Endothelial cell of umbilical vein (primary cell): ENCODE data around the gene ARHGAP42. TPM values are rescaled to one million over a fixed set of nuclear protein-coding genes. Genes with fewer than 3 reads are reported as not detected.

Source experiments
- BruUV-seq: library from RNA; stranded (reverse); fragments of 400-500 nt; replicated peaks from 2 replicates; lab custom pipeline; 2021; lab: Mats Ljungman, UMichigan
- CTCF ChIA-PET: fragments of 300-600, 350-600 bp; sonication (Branson Sonifier 250); formaldehyde crosslinking; loops from one replicate; lab custom pipeline; 2021; ENCODE audit warnings: antibody characterized with exemption, inconsistent platforms; lab: Charles Lee
- POLR2A ChIA-PET: fragments of 300-600, 350-600 bp; sonication (Branson Sonifier 250); formaldehyde crosslinking; loops from one replicate; lab custom pipeline; 2021; ENCODE audit warnings: antibody characterized with exemption, inconsistent platforms; lab: Charles Lee
- DNase-seq: peaks from one replicate; pipeline ENCODE4 v3.0.0-alpha.2; 2011; ENCODE audit warnings: low read depth, low spot score
- FAIRE-seq: peaks from 2 replicates; lab custom pipeline; 2011; peaks lifted over from hg19 to GRCh38; lab: Jason Lieb, UNC
- H2AFZ ChIP-seq: 2 replicates; pipeline ENCODE4 v1.6.0; 2012; ENCODE audit warnings: low read depth, low read length, control low read depth, inconsistent platforms
- H3K27ac ChIP-seq: 2 replicates; pipeline ENCODE4 v1.5.1; 2011; ENCODE audit warnings: low read depth, mild to moderate bottlenecking, control low read depth, low read length, moderate library complexity; ENCODE audit not compliant: insufficient read depth
- H3K27me3 ChIP-seq, 2 experiments: 2 replicates each; pipeline versions ENCODE4 v1.6.0 to v1.6.1; 2011; ENCODE audit warnings: low read length in 2 of 2, mixed read lengths in 1 of 2; ENCODE audit not compliant: control insufficient read depth in 2 of 2, insufficient read depth in 2 of 2
- H3K36me3 ChIP-seq, 2 experiments: 2 replicates in 1 of 2; 3 replicates in 1 of 2; pipeline ENCODE4 v1.5.1; 2011; ENCODE audit warnings: low read length in 2 of 2, mild to moderate bottlenecking in 1 of 2, moderate library complexity in 1 of 2; ENCODE audit not compliant: control insufficient read depth in 2 of 2, insufficient read depth in 2 of 2; ENCODE audit errors: extremely low read depth in 1 of 2
- H3K4me1 ChIP-seq: 3 replicates; pipeline ENCODE4 v1.5.1; 2011; ENCODE audit warnings: mild to moderate bottlenecking, low read length; ENCODE audit not compliant: control insufficient read depth, insufficient read depth; ENCODE audit errors: extremely low read depth
- H3K4me2 ChIP-seq: 2 replicates; pipeline ENCODE4 v1.6.1; 2011; ENCODE audit warnings: low read length, control low read depth, mixed read lengths; ENCODE audit not compliant: insufficient read depth
- H3K4me3 ChIP-seq, 3 experiments: fragments of 200-600 bp in 1 of 3; sonication (generic), shearing (Covaris generic) in 1 of 3; replicated peaks in 1 of 3; 2 replicates each; pipeline ENCODE4 v1.5.1; 2011 to 2016; ENCODE audit warnings: control low read depth in 3 of 3, low read length in 3 of 3, mild to moderate bottlenecking in 2 of 3, inconsistent platforms in 1 of 3, low read depth in 1 of 3, moderate library complexity in 1 of 3; ENCODE audit not compliant: insufficient read depth in 1 of 3
- H3K79me2 ChIP-seq: 2 replicates; pipeline ENCODE4 v1.6.0; 2012; ENCODE audit warnings: low read length, inconsistent platforms; ENCODE audit not compliant: control insufficient read depth, insufficient read depth
- H3K9ac ChIP-seq: replicated peaks from 2 replicates; pipeline ENCODE3; 2011; ENCODE audit warnings: low read length, control low read depth; ENCODE audit not compliant: insufficient read depth; ENCODE audit errors: extremely low read depth
- H3K9me1 ChIP-seq: replicated peaks from 3 replicates; pipeline ENCODE4 v1.6.0; 2011; ENCODE audit warnings: mild to moderate bottlenecking, low read length; ENCODE audit not compliant: control insufficient read depth, insufficient read depth; ENCODE audit errors: extremely low read depth
- H3K9me3 ChIP-seq: replicated peaks from 2 replicates; pipeline ENCODE4 v1.5.1; 2012; ENCODE audit warnings: low read length, inconsistent platforms; ENCODE audit not compliant: control insufficient read depth, insufficient read depth
- H4K20me1 ChIP-seq: replicated peaks from 2 replicates; pipeline ENCODE3; 2011; ENCODE audit warnings: mild to moderate bottlenecking, low read length; ENCODE audit not compliant: control insufficient read depth, insufficient read depth; ENCODE audit errors: extremely low read depth
- CTCF ChIP-seq, 2 donors: IDR thresholded peaks; 1 replicate in 1 of 2; 2 replicates in 1 of 2; pipeline ENCODE4 v1.5.1; 2011; ENCODE audit warnings: low read length in 2 of 2, mild to moderate bottlenecking in 2 of 2, moderate library complexity in 2 of 2, control low read depth in 1 of 2, inconsistent platforms in 1 of 2, low read depth in 1 of 2; ENCODE audit not compliant: insufficient read depth in 1 of 2; ENCODE audit errors: extremely low read depth in 1 of 2
- FOS ChIP-seq: IDR thresholded peaks from 2 replicates; pipeline ENCODE4 v1.6.1; 2011; ENCODE audit warnings: mild to moderate bottlenecking, low read length, moderate library complexity, borderline replicate concordance; ENCODE audit not compliant: insufficient read depth
- GATA2 ChIP-seq: IDR thresholded peaks from 2 replicates; pipeline ENCODE4 v1.7.0; 2011; ENCODE audit warnings: low read depth, mild to moderate bottlenecking, moderate library complexity, mixed read lengths, low read length; ENCODE audit not compliant: insufficient read length, insufficient read depth
- MAX ChIP-seq: IDR thresholded peaks from 2 replicates; pipeline ENCODE4 v1.6.1; 2011; ENCODE audit not compliant: insufficient read depth, insufficient read length
- MYC ChIP-seq: IDR thresholded peaks from one replicate; pipeline ENCODE4 v1.6.1; 2011; ENCODE audit warnings: mild to moderate bottlenecking, low read depth, low read length
- POLR2AphosphoS5 ChIP-seq: IDR thresholded peaks from 2 replicates; pipeline ENCODE4 v1.6.1; 2012; ENCODE audit warnings: low read depth, mild to moderate bottlenecking, control low read depth, low read length, moderate library complexity; ENCODE audit not compliant: insufficient read depth
- dilution Hi-C: fragments of 300-500 bp; cut with MboI; formaldehyde crosslinking; loops from one replicate; pipeline ENCODE4 v1.15.0; 2019; ENCODE audit warnings: low sequenced_read_pairs; ENCODE audit not compliant: extremely low pct_ligation_motif_present
- intact Hi-C: fragments of 100-400 bp; cut with micrococcal nuclease; formaldehyde crosslinking; loops from one replicate; pipeline ENCODE4 v1.10.0; 2022
- polyA plus RNA-seq, 4 experiments: library from polyadenylated mRNA; depleted of rRNA in 3 of 4; stranded (reverse) in 3 of 4; unstranded in 1 of 4; fragments of >200 nt; gene quantifications; 2 replicates each; pipeline versions ENCODE4 v1.2.1 to v1.2.3, GENCODE V29; 2011 to 2012; ENCODE audit warnings: missing spikeins in 1 of 4
- total RNA-seq: library from RNA; stranded (reverse); gene quantifications from 2 replicates; pipeline ENCODE4 v1.2.3, GENCODE V29; 2021

Gene ARHGAP42
- total and polyA plus RNA-seq, 2 donors (not counting 3 experiments of a cell fraction or from before 2014, with no cell fraction given) = 1.8 to 2.4 TPM

GRCh38 chr11:100769617-100770016 is 82.5 kb downstream of the ARHGAP42 start:
- ChIA-PET CTCF (interaction anchor here (0.7 to 1.2 kb wide), 2 partner anchors 77 to 1056 kb away, joined by 3 read pairs; no protein-coding TSS in a partner anchor), POLR2A (no interaction called here)
- DNase-seq (no peak), FAIRE-seq (no peak)
- Histone ChIP-seq H3K9ac (no peak overlapping the region), H3K9me1 (no peaks in the 10 kb centered on the region), H3K4me2 (no peak overlapping the region), H3K9me3 (no peaks in the 10 kb centered on the region), H3K27ac (no peak overlapping the region), H3K4me3 (no peak overlapping the region), H3K4me1 (no peaks in the 10 kb centered on the region), H2AFZ (no peak overlapping the region), H4K20me1 (no peaks in the 10 kb centered on the region), H3K27me3 (no peaks in the 10 kb centered on the region), H3K36me3 (no peaks in the 10 kb centered on the region), H3K79me2 (no peaks in the 10 kb centered on the region)
- dilution Hi-C loops (no loop called here), intact Hi-C loops (no loop called here)
- no peak for TF ChIP-seq POLR2AphosphoS5
- no peak for TF ChIP-seq GATA2
- no peak for TF ChIP-seq MYC
- no peak for TF ChIP-seq FOS
- no peak for TF ChIP-seq MAX
- no peak for TF ChIP-seq CTCF (IDR thresholded peaks at IDR 0.05; ENCODE audit: extremely low read depth in 1 of 2, insufficient read depth in 1 of 2, low read depth in 1 of 2, low read length in 2 of 2)
- BruUV-seq = no TSS peak
